H1 (cell line): ENCODE measurements around the gene RGS9. TPM values are rescaled to one million over a fixed set of nuclear protein-coding genes. Genes with fewer than 3 reads are reported as not detected.

ENCODE experiments used
- CTCF ChIA-PET: fragments of 300-600 bp; sonication (Branson Sonifier 250); formaldehyde crosslinking; loops from one replicate; lab custom pipeline; 2021; ENCODE audit not compliant: partially characterized antibody; lab: Charles Lee
- POLR2A ChIA-PET: fragments of 300-600 bp; sonication (Branson Sonifier 250); formaldehyde crosslinking; loops from one replicate; lab custom pipeline; 2021; ENCODE audit warnings: inconsistent platforms; ENCODE audit not compliant: partially characterized antibody; lab: Charles Lee
- DNase-seq, 2 experiments: peaks; one replicate each; pipeline versions ENCODE4 v3.0.0 to v3.0.0-alpha.2; 2010 to 2022; ENCODE audit warnings: low spot score in 2 of 2, low read depth in 1 of 2, mixed read lengths in 1 of 2
- FAIRE-seq: peaks from 2 replicates; lab custom pipeline; 2011; peaks lifted over from hg19 to GRCh38; lab: Jason Lieb, UNC
- H2AFZ ChIP-seq: 2 replicates; pipeline ENCODE4 v1.8.1; 2012; ENCODE audit warnings: low read length, inconsistent platforms
- H2AK5ac ChIP-seq: 2 replicates; pipeline ENCODE4 v1.6.1; 2013; ENCODE audit warnings: low read depth, low read length
- H2BK120ac ChIP-seq: replicated peaks from 2 replicates; pipeline ENCODE3; 2013; ENCODE audit warnings: low read depth, low read length, inconsistent platforms
- H2BK12ac ChIP-seq: 2 replicates; pipeline ENCODE4 v1.6.1; 2013; ENCODE audit warnings: low read depth, low read length
- H2BK15ac ChIP-seq: 2 replicates; pipeline ENCODE4 v1.6.1; 2013; ENCODE audit warnings: low read length
- H2BK20ac ChIP-seq: 2 replicates; pipeline ENCODE4 v1.6.1; 2013; ENCODE audit warnings: low read length
- H2BK5ac ChIP-seq: 2 replicates; pipeline ENCODE4 v1.6.1; 2013; ENCODE audit warnings: low read depth, low read length
- H3K14ac ChIP-seq: 2 replicates; pipeline ENCODE4 v1.6.1; 2013; ENCODE audit warnings: inconsistent platforms; ENCODE audit not compliant: insufficient read length
- H3K18ac ChIP-seq: 2 replicates; pipeline ENCODE4 v1.6.1; 2013; ENCODE audit warnings: low read length; ENCODE audit errors: extremely low read depth
- H3K23ac ChIP-seq: 2 replicates; pipeline ENCODE4 v1.6.1; 2013; ENCODE audit warnings: inconsistent platforms; ENCODE audit not compliant: insufficient read length
- H3K23me2 ChIP-seq: 2 replicates; pipeline ENCODE4 v1.6.1; 2013; ENCODE audit warnings: low read depth, low read length
- H3K27ac ChIP-seq: 2 replicates; pipeline ENCODE4 v1.6.1; 2011; ENCODE audit warnings: low read depth, low read length, inconsistent platforms
- H3K27me3 ChIP-seq, 4 experiments: replicated peaks in 1 of 4; 1 replicate in 1 of 4; 2 replicates in 3 of 4; pipeline versions ENCODE4 v1.6.1 to v1.8.1; 2011 to 2013; ENCODE audit warnings: low read length in 3 of 4, mild to moderate bottlenecking in 3 of 4, inconsistent platforms in 2 of 4, mixed read lengths in 2 of 4, moderate library complexity in 1 of 4; ENCODE audit not compliant: control insufficient read depth in 3 of 4, insufficient read depth in 3 of 4; ENCODE audit errors: extremely low read depth in 1 of 4
- H3K36me3 ChIP-seq, 4 experiments: 2 replicates each; pipeline versions ENCODE4 v1.6.1 to v1.8.1; 2011 to 2013; ENCODE audit warnings: mild to moderate bottlenecking in 4 of 4, low read length in 3 of 4, moderate library complexity in 2 of 4, control low read depth in 1 of 4, inconsistent platforms in 1 of 4; ENCODE audit not compliant: insufficient read depth in 4 of 4, control insufficient read depth in 2 of 4
- H3K4ac ChIP-seq: replicated peaks from 2 replicates; pipeline ENCODE3; 2013; ENCODE audit warnings: low read length, low read depth, mixed read lengths, inconsistent platforms; ENCODE audit not compliant: insufficient read length
- H3K4me1 ChIP-seq, 4 experiments: replicated peaks in 1 of 4; 1 replicate in 1 of 4; 2 replicates in 3 of 4; pipeline versions ENCODE4 v1.6.1 to v1.8.1; 2011 to 2013; ENCODE audit warnings: low read length in 3 of 4, inconsistent platforms in 2 of 4, mixed read lengths in 1 of 4; ENCODE audit not compliant: insufficient read depth in 4 of 4, control insufficient read depth in 3 of 4
- H3K4me2 ChIP-seq, 2 experiments: 2 replicates each; pipeline versions ENCODE4 v1.6.1 to v1.8.1; 2011 to 2013; ENCODE audit warnings: low read depth in 2 of 2, low read length in 2 of 2, control low read depth in 1 of 2, inconsistent platforms in 1 of 2, mild to moderate bottlenecking in 1 of 2; ENCODE audit not compliant: insufficient read depth in 1 of 2
- H3K4me3 ChIP-seq, 4 experiments: fragments of 200-600, 300-600 bp in 1 of 4; sonication (generic), shearing (Covaris generic), sonication (Bioruptor Twin) in 1 of 4; 2 replicates each; pipeline versions ENCODE4 v1.5.1 to v1.8.1; 2011 to 2016; ENCODE audit warnings: low read length in 4 of 4, low read depth in 3 of 4, control low read depth in 2 of 4, inconsistent platforms in 2 of 4, mild to moderate bottlenecking in 2 of 4, mixed read lengths in 1 of 4, moderate library complexity in 1 of 4; ENCODE audit not compliant: insufficient read depth in 2 of 4; ENCODE audit errors: extremely low read depth in 1 of 4
- H3K56ac ChIP-seq: replicated peaks from 2 replicates; pipeline ENCODE3; 2013; ENCODE audit warnings: low read depth, mild to moderate bottlenecking, mixed read lengths, low read length, inconsistent platforms; ENCODE audit not compliant: insufficient read length
- H3K79me1 ChIP-seq: 2 replicates; pipeline ENCODE4 v1.6.1; 2013; ENCODE audit warnings: low read depth, low read length, control low read depth
- H3K79me2 ChIP-seq, 2 experiments: 2 replicates each; pipeline versions ENCODE4 v1.6.1 to v1.8.1; 2012 to 2013; ENCODE audit warnings: low read length in 2 of 2, mild to moderate bottlenecking in 2 of 2, inconsistent platforms in 1 of 2; ENCODE audit not compliant: insufficient read depth in 2 of 2, control insufficient read depth in 1 of 2
- H3K9ac ChIP-seq, 4 experiments: replicated peaks in 1 of 4; 1 replicate in 1 of 4; 2 replicates in 3 of 4; pipeline versions ENCODE4 v1.6.1 to v1.8.1; 2011 to 2013; ENCODE audit warnings: low read depth in 3 of 4, low read length in 3 of 4, control low read depth in 2 of 4, mild to moderate bottlenecking in 2 of 4, moderate library complexity in 2 of 4, inconsistent platforms in 1 of 4; ENCODE audit errors: extremely low read depth in 1 of 4
- H3K9me3 ChIP-seq, 2 experiments: 2 replicates each; pipeline versions ENCODE4 v1.6.1 to v1.8.1; 2012 to 2013; ENCODE audit warnings: mild to moderate bottlenecking in 2 of 2, moderate library complexity in 2 of 2, control low read depth in 1 of 2, inconsistent platforms in 1 of 2, low read depth in 1 of 2, low read length in 1 of 2, mixed read lengths in 1 of 2; ENCODE audit not compliant: insufficient read depth in 2 of 2
- H4K20me1 ChIP-seq, 2 experiments: replicated peaks in 1 of 2; 2 replicates each; pipeline versions ENCODE3 to v1.8.1; 2011 to 2013; ENCODE audit warnings: inconsistent platforms in 2 of 2, low read length in 2 of 2, mild to moderate bottlenecking in 1 of 2; ENCODE audit not compliant: insufficient read depth in 2 of 2, control insufficient read depth in 1 of 2
- H4K5ac ChIP-seq: 2 replicates; pipeline ENCODE4 v1.6.1; 2013; ENCODE audit warnings: low read length, low read depth, mixed read lengths, inconsistent platforms; ENCODE audit not compliant: insufficient read length
- H4K8ac ChIP-seq: 2 replicates; pipeline ENCODE4 v1.8.0; 2013; ENCODE audit warnings: mild to moderate bottlenecking, moderate library complexity, low read length, inconsistent platforms; ENCODE audit not compliant: insufficient read depth; ENCODE audit errors: extremely low read depth
- H4K91ac ChIP-seq: replicated peaks from 2 replicates; pipeline ENCODE3; 2013; ENCODE audit warnings: low read length, mixed read lengths, inconsistent platforms; ENCODE audit not compliant: insufficient read length
- CHD1 ChIP-seq: IDR thresholded peaks from 2 replicates; pipeline ENCODE4 v1.6.1; 2012; ENCODE audit warnings: low read depth, low read length, improper control_type of control experiment
- FOSL1 ChIP-seq: IDR thresholded peaks from 2 replicates; pipeline ENCODE4 v1.6.1; 2011; ENCODE audit warnings: mild to moderate bottlenecking, low read depth, low read length, moderate library complexity; ENCODE audit not compliant: insufficient read depth
- GABPA ChIP-seq: IDR thresholded peaks from 2 replicates; pipeline ENCODE4 v1.6.1; 2011; ENCODE audit warnings: mild to moderate bottlenecking, low read length, moderate library complexity, borderline replicate concordance; ENCODE audit not compliant: insufficient read depth
- POLR2A ChIP-seq, 2 experiments: IDR thresholded peaks; 1 replicate in 1 of 2; 2 replicates in 1 of 2; pipeline ENCODE4 v1.6.1; 2011; ENCODE audit warnings: low read depth in 2 of 2, low read length in 2 of 2, mild to moderate bottlenecking in 2 of 2; ENCODE audit errors: control extremely low read depth in 1 of 2
- POLR2AphosphoS5 ChIP-seq: IDR thresholded peaks from 2 replicates; pipeline ENCODE4 v1.6.1; 2011; ENCODE audit warnings: low read depth, low read length
- RXRA ChIP-seq: IDR thresholded peaks from 2 replicates; pipeline ENCODE4 v1.6.1; 2011; ENCODE audit warnings: low read depth, mild to moderate bottlenecking, low read length, moderate library complexity; ENCODE audit not compliant: insufficient read depth
- WGBS, 2 experiments: shearing (Covaris generic) in 1 of 2; methylation state at CpG; one replicate each; pipeline versions ENCODE4 v1.1.6 to v1.1.7; 2013 to 2015; ENCODE audit warnings: low lambda C conversion rate in 2 of 2, mixed read lengths in 2 of 2, inconsistent platforms in 1 of 2, low coverage in 1 of 2, missing lambda C conversion rate in 1 of 2; ENCODE audit not compliant: insufficient replicate concordance in 2 of 2, insufficient coverage in 1 of 2, insufficient read length in 1 of 2; ENCODE audit errors: extremely low coverage in 1 of 2, missing lambda C conversion rate in 1 of 2; 5-methylcytosine and 5-hydroxymethylcytosine counted together
- polyA plus RNA-seq, 7 experiments: library from polyadenylated mRNA; depleted of rRNA in 3 of 7; stranded (reverse) in 5 of 7; unstranded in 2 of 7; fragments of >200 nt in 5 of 7; fragments of 200-250 nt in 2 of 7; gene quantifications; 1 replicate in 5 of 7; 2 replicates in 1 of 7; 4 replicates in 1 of 7; pipeline versions ENCODE4 v1.2.1 to v1.2.3, GENCODE V29; 2011 to 2013; ENCODE audit warnings: missing spikeins in 2 of 7, mixed read lengths in 2 of 7
- total RNA-seq: library from RNA; stranded (reverse); fragmentation: NEBNext Ultra II Directional; extraction: Animal tissue kit (Norgen Biotek cat#: 25700); gene quantifications from 2 replicates; pipeline ENCODE4 v1.2.1, GENCODE V29; 2021
- TF ChIP-seq, protein P1 (sequence below), 3 experiments: IDR thresholded peaks; 1 replicate in 2 of 3; 2 replicates in 1 of 3; pipeline versions ENCODE4 v1.5.1 to v1.6.1; 2011; ENCODE audit warnings: low read length in 3 of 3, mild to moderate bottlenecking in 3 of 3, inconsistent platforms in 2 of 3, low read depth in 1 of 3, moderate library complexity in 1 of 3; ENCODE audit not compliant: insufficient read depth in 1 of 3; ENCODE audit errors: control extremely low read depth in 1 of 3

RGS9 gene
- total and polyA plus RNA-seq, 2 of the 8 experiments (the other 6 are each of a cell fraction or from before 2014, with no cell fraction given) = 8.9 to 20.5 TPM

DNA sequence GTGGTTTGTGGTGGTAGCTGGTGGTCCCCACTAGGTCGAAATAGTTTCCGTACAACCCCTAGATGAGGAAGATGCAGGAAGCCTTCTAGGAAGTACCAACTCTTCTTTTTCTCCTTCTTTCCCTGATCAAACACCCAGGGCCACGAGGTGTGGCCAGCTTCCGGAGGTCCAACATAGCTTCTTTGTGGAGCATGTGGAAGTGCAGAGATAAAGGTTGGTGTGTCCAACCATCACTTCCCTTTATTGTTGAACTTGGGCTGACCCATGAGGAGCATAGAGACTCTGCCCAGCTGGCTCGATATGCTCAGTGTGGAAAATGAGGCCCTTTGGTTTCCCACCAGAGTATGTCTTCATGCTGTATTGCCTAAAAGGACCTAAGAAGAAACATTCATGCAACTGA is 6.3 kb upstream of the RGS9 start:
- no peak overlapping the region for H3K9ac ChIP-seq
- no peaks in the 10 kb centered on the region for H3K9me3 ChIP-seq
- no peak overlapping the region for H2BK12ac ChIP-seq
- no peaks in the 10 kb centered on the region for H3K79me1 ChIP-seq
- no peak overlapping the region for H2BK15ac ChIP-seq
- WGBS, 2 experiments = 89% methylated on average over 5 of the region's 5 CpGs; no CpG with 5 or more reads in 1 of the 2 experiments
- no peak for TF ChIP-seq POLR2A (IDR thresholded peaks at IDR 0.05; ENCODE audit: control extremely low read depth in 1 of 2, low read depth in 2 of 2, low read length in 2 of 2)
- no peak for TF ChIP-seq FOSL1
- no peak for TF ChIP-seq POLR2AphosphoS5
- no peak for TF ChIP-seq CHD1
- TF ChIP-seq, protein P1, sequence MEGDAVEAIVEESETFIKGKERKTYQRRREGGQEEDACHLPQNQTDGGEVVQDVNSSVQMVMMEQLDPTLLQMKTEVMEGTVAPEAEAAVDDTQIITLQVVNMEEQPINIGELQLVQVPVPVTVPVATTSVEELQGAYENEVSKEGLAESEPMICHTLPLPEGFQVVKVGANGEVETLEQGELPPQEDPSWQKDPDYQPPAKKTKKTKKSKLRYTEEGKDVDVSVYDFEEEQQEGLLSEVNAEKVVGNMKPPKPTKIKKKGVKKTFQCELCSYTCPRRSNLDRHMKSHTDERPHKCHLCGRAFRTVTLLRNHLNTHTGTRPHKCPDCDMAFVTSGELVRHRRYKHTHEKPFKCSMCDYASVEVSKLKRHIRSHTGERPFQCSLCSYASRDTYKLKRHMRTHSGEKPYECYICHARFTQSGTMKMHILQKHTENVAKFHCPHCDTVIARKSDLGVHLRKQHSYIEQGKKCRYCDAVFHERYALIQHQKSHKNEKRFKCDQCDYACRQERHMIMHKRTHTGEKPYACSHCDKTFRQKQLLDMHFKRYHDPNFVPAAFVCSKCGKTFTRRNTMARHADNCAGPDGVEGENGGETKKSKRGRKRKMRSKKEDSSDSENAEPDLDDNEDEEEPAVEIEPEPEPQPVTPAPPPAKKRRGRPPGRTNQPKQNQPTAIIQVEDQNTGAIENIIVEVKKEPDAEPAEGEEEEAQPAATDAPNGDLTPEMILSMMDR (IDR thresholded peaks at IDR 0.05; ENCODE audit: control extremely low read depth in 1 of 3, insufficient read depth in 1 of 3, low read depth in 1 of 3, low read length in 3 of 3) = no peak
- no peak for TF ChIP-seq GABPA
- no peak for TF ChIP-seq RXRA
- H4K5ac ChIP-seq = no peak overlapping the region
- no peak overlapping the region for H2AFZ ChIP-seq
- no peak overlapping the region for H3K4me2 ChIP-seq
- no peak overlapping the region for H3K14ac ChIP-seq
- H3K27ac ChIP-seq = no peak overlapping the region
- no peaks in the 10 kb centered on the region for H3K79me2 ChIP-seq
- no peaks in the 10 kb centered on the region for H3K4me1 ChIP-seq
- H4K91ac ChIP-seq = no peak overlapping the region
- H2BK5ac ChIP-seq = no peak overlapping the region
- H2AK5ac ChIP-seq = no peak overlapping the region
- no peak overlapping the region for H3K4me3 ChIP-seq
- no peaks in the 10 kb centered on the region; the same call in 1 of the 2 replicates for H3K23me2 ChIP-seq
- H3K4ac ChIP-seq = no peak overlapping the region
- no peak overlapping the region for H2BK120ac ChIP-seq
- H3K23ac ChIP-seq = no peak overlapping the region
- 0 out of 2 replicates have a peak overlapping the region, but pooled peaks have one; percentile 8 for H2BK20ac ChIP-seq
- ChIA-PET POLR2A (no interaction called here), CTCF (no interaction called here)
- no peak overlapping the region for H3K18ac ChIP-seq
- H4K8ac ChIP-seq = no peak overlapping the region
- no peaks in the 10 kb centered on the region for H4K20me1 ChIP-seq
- no peak overlapping the region for H3K56ac ChIP-seq
- no peaks in the 10 kb centered on the region for H3K27me3 ChIP-seq
- DNase-seq (no peak), FAIRE-seq (no peak)
- H3K36me3 ChIP-seq = no peaks in the 10 kb centered on the region
